Thyroid gland (tissue), 4 donors: Measurements from ENCODE around the gene NPM1.

ENCODE experiments used
- CTCF ChIP-seq, 6 experiments: fragments of 200-600 bp in 3 of 6; fragments of 450-650 bp in 3 of 6; sonication (generic) in 3 of 6; IDR thresholded peaks; one replicate each; pipeline ENCODE4 v1.5.1; 2016 to 2019; ENCODE audit warnings: antibody characterized with exemption in 6 of 6, mild to moderate bottlenecking in 2 of 6, inconsistent platforms in 1 of 6, moderate library complexity in 1 of 6
- POLR2A ChIP-seq, 2 donors: fragments of 450-650 bp; IDR thresholded peaks; one replicate each; pipeline ENCODE4 v1.6.1; 2017; ENCODE audit warnings: antibody characterized with exemption in 2 of 2, mild to moderate bottlenecking in 2 of 2, moderate library complexity in 1 of 2

GRCh38 chr5:171367424-171368370 lies 20.0 kb upstream of the NPM1 start:
- TF ChIP-seq POLR2A (IDR thresholded peaks at IDR 0.05) (no peak), CTCF (IDR thresholded peaks at IDR 0.05) (no peak)
